GM10248 (cell line): Measurements from ENCODE around the gene FNDC3B.
A peak's percentile ranks its signal among the peaks of the same experiment; 100 is the strongest.

ENCODE experiments used
- CTCF ChIA-PET: fragments of 300-600 bp; sonication (Branson Sonifier 250); formaldehyde crosslinking; extraction: SDS; loops from one replicate; lab custom pipeline; 2021; ENCODE audit warnings: antibody characterized with exemption; lab: Yijun Ruan, JAX
- POLR2A ChIA-PET: fragments of 350-650 bp; sonication (Branson Sonifier 250); formaldehyde crosslinking; extraction: SDS; loops from one replicate; lab custom pipeline; 2020; ENCODE audit warnings: antibody characterized with exemption; lab: Yijun Ruan, JAX
- DNase-seq: peaks from one replicate; pipeline ENCODE4 v3.0.0; 2012; ENCODE audit errors: extremely low spot score
- CTCF ChIP-seq: IDR thresholded peaks from 2 replicates; pipeline ENCODE4 v1.5.1; 2012; ENCODE audit warnings: mild to moderate bottlenecking, low read depth; ENCODE audit errors: extremely low read depth, missing control alignments, control extremely low read depth

FNDC3B gene

GRCh38 chr3:172317481-172317880 is 278.1 kb downstream of the FNDC3B start:
- no peak for TF ChIP-seq CTCF
- ChIA-PET CTCF (interaction anchor here (1.8 to 8.8 kb wide), 3 partner anchors 11 to 24 kb away, joined by 10 to 97 read pairs (median 13); no protein-coding TSS in a partner anchor), POLR2A (no interaction called here)
- DNase-seq = no peak

- TF ChIP-seq CTCF = no peak
- ChIA-PET CTCF (interaction anchor here (0.9 to 8.8 kb wide), 4 partner anchors 11 to 278 kb away, joined by 4 to 97 read pairs (median 12); no protein-coding TSS in a partner anchor), POLR2A (interaction anchor here (0.5 kb wide), 1 partner anchor 137 kb away, joined by 6 read pairs; no protein-coding TSS in a partner anchor)
- DNase-seq = peak; percentile 44
Observed at GRCh38 chr3:172317984-172318383, 278.6 kb downstream of the FNDC3B start.

GRCh38 chr3:172319595-172319994 is 280.2 kb downstream of the FNDC3B start:
- no peak for DNase-seq
- POLR2A ChIA-PET = no interaction called here
- CTCF ChIA-PET = interaction anchor here (1.8 to 8.8 kb wide), 3 partner anchors 9 to 22 kb away, joined by 10 to 97 read pairs (median 13); no protein-coding TSS in a partner anchor
- no peak for TF ChIP-seq CTCF

- no peak for TF ChIP-seq CTCF
- DNase-seq = no peak
- POLR2A ChIA-PET = no interaction called here
- CTCF ChIA-PET = interaction anchor here (0.9 to 8.8 kb wide), 6 partner anchors 8 to 228 kb away, joined by 3 to 97 read pairs (median 8); no protein-coding TSS in a partner anchor
Observed at GRCh38 chr3:172320468-172320867, 281.1 kb downstream of the FNDC3B start.

- TF ChIP-seq CTCF = no peak
- POLR2A ChIA-PET = no interaction called here
- DNase-seq = peak; percentile 41
- CTCF ChIA-PET = interaction anchor here (0.9 to 8.8 kb wide), 7 partner anchors 8 to 229 kb away, joined by 3 to 97 read pairs (median 3); no protein-coding TSS in a partner anchor
Observed at GRCh38 chr3:172321035-172321434, 281.7 kb downstream of the FNDC3B start.

GRCh38 chr3:172323894-172324610 is 284.7 kb downstream of the FNDC3B start:
- no peak for TF ChIP-seq CTCF
- ChIA-PET POLR2A (no interaction called here), CTCF (interaction anchor here (3.3 to 8.8 kb wide), 2 partner anchors 9 to 17 kb away, joined by 16 to 97 read pairs; no protein-coding TSS in a partner anchor)
- peak; percentile 31 for DNase-seq
